Gastrocnemius medialis (tissue), 4 donors: Measurements from ENCODE around the gene TESK2. TPM values are rescaled to one million over a fixed set of nuclear protein-coding genes. Genes with fewer than 3 reads are reported as not detected.

Experiments
- ATAC-seq, 2 donors: fragments of 150-250 bp; one replicate each; pipeline ENCODE4 v1.9.1; 2016
- DNase-seq, 2 donors: peaks; one replicate each; pipeline ENCODE4 v3.0.0-alpha.2; 2019
- H3K27ac ChIP-seq, 4 donors: fragments of 200-600 bp; sonication (generic); 1 replicate in 1 of 4; 2 replicates in 3 of 4; pipeline ENCODE4 v1.5.1; 2016 to 2018; ENCODE audit warnings: mild to moderate bottlenecking in 2 of 4, moderate library complexity in 1 of 4
- H3K27me3 ChIP-seq, 3 donors: fragments of 200-600 bp; sonication (generic) in 2 of 3; 1 replicate in 1 of 3; 2 replicates in 2 of 3; pipeline versions ENCODE4 v1.5.1 to v1.6.0; 2016 to 2019; ENCODE audit warnings: mild to moderate bottlenecking in 1 of 3, moderate library complexity in 1 of 3
- H3K36me3 ChIP-seq, 2 donors: fragments of 200-600 bp; sonication (generic) in 1 of 2; one replicate each; pipeline ENCODE4 v1.5.1; 2017 to 2018
- H3K4me1 ChIP-seq, 2 donors: fragments of 200-600 bp; sonication (generic) in 1 of 2; one replicate each; pipeline ENCODE4 v1.5.1; 2016 to 2017; ENCODE audit warnings: mild to moderate bottlenecking in 2 of 2
- H3K4me3 ChIP-seq, 4 donors: fragments of 200-600 bp; sonication (generic) in 3 of 4; 1 replicate in 1 of 4; 2 replicates in 3 of 4; pipeline ENCODE4 v1.5.1; 2016 to 2019; ENCODE audit warnings: mild to moderate bottlenecking in 2 of 4
- H3K9me3 ChIP-seq, 3 donors: fragments of 200-600 bp; sonication (generic) in 2 of 3; 1 replicate in 1 of 3; 2 replicates in 2 of 3; pipeline ENCODE4 v1.5.1; 2016 to 2019
- POLR2A ChIP-seq, 2 donors: fragments of 450-650 bp; IDR thresholded peaks; one replicate each; pipeline ENCODE4 v1.6.1; 2017; ENCODE audit warnings: antibody characterized with exemption in 2 of 2, mild to moderate bottlenecking in 2 of 2, moderate library complexity in 2 of 2
- in situ Hi-C, 4 donors: fragments of 200-750 bp; cut with MboI; loops; one replicate each; pipeline versions ENCODE4 v1.15.0 to v1.8.0; 2017; ENCODE audit warnings: low sequenced_read_pairs in 4 of 4
- intact Hi-C: fragments of 100-400 bp; cut with DNase I; formaldehyde crosslinking; loops from one replicate; pipeline ENCODE4 v1.15.1; 2023; ENCODE audit warnings: low total_unique reads
- total RNA-seq, 4 donors: library from RNA; depleted of rRNA; stranded (reverse); fragments of >200 nt; gene quantifications; one replicate each; pipeline versions ENCODE4 v1.1.0 to v1.2.3, GENCODE V29; 2016
- TF ChIP-seq, protein P1 (sequence below), 5 experiments: fragments of 450-650 bp in 3 of 5; fragments of 200-600 bp in 2 of 5; sonication (generic) in 2 of 5; IDR thresholded peaks in 4 of 5; conservative IDR thresholded peaks in 1 of 5; 1 replicate in 4 of 5; 2 replicates in 1 of 5; pipeline ENCODE4 v1.5.1; 2016 to 2019; ENCODE audit warnings: antibody characterized with exemption in 5 of 5, mild to moderate bottlenecking in 3 of 5, moderate library complexity in 3 of 5

Gene TESK2
- total RNA-seq, 4 donors from 2014 or later = 3.4 to 5.8 (median 4.5) TPM

DNA sequence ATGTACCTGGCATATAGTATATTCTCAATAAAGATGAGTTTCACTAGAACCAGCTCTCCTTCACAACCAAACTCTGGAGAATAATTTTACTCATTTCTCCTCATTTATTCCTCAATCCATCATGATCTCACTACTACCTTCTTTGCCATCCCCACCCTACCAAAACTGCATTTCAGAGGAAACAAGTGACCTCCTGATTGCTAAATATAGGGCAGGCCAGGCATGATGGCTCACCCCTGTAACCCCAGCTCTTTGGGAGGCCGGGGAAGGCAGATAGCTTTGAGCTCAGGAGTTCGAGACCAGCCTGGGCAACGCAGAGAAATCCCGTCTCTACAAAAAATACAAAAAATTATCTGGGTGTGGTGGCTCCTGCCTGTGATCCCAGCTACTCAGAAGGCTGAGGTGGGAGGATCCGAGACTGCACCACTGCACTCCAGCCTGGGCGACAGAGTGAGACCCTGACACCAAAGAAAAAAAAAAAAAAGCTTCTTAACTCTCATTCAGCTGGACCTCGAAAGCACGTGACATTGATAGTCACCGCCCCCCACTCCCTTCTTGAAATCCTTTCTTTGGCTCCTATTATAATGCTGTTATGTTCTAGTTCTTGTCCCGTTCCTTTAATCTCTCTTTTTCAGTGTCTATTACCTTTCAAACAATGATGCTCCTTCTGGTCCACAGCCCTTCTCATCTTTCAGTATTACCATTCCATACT, 2.1 kb downstream of the TESK2 start:
- H3K4me1 ChIP-seq = peaks cover 14 to 19% of the 10 kb centered on the region in 2 donors
- DNase-seq = no peak
- no peaks in the 10 kb centered on the region for H3K36me3 ChIP-seq
- TF ChIP-seq, protein P1, sequence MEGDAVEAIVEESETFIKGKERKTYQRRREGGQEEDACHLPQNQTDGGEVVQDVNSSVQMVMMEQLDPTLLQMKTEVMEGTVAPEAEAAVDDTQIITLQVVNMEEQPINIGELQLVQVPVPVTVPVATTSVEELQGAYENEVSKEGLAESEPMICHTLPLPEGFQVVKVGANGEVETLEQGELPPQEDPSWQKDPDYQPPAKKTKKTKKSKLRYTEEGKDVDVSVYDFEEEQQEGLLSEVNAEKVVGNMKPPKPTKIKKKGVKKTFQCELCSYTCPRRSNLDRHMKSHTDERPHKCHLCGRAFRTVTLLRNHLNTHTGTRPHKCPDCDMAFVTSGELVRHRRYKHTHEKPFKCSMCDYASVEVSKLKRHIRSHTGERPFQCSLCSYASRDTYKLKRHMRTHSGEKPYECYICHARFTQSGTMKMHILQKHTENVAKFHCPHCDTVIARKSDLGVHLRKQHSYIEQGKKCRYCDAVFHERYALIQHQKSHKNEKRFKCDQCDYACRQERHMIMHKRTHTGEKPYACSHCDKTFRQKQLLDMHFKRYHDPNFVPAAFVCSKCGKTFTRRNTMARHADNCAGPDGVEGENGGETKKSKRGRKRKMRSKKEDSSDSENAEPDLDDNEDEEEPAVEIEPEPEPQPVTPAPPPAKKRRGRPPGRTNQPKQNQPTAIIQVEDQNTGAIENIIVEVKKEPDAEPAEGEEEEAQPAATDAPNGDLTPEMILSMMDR (IDR thresholded peaks at IDR 0.05 in 4 of 5, conservative IDR thresholded peaks at IDR 0.05 in 1 of 5) = no peak
- TF ChIP-seq POLR2A (IDR thresholded peaks at IDR 0.05) = no peak
- intact Hi-C loops (no loop called here), in situ Hi-C loops (loop anchor here in 1 of 4 donors (25.0 kb wide), 1 partner anchor 477 kb away; the partner anchor contains the start of genes HECTD3 and UROD)
- H3K4me3 ChIP-seq = no peak overlapping the region
- H3K27ac ChIP-seq = no peak overlapping the region
- H3K9me3 ChIP-seq = no peaks in the 10 kb centered on the region
- no peak for ATAC-seq
- H3K27me3 ChIP-seq = no peaks in the 10 kb centered on the region

DNA sequence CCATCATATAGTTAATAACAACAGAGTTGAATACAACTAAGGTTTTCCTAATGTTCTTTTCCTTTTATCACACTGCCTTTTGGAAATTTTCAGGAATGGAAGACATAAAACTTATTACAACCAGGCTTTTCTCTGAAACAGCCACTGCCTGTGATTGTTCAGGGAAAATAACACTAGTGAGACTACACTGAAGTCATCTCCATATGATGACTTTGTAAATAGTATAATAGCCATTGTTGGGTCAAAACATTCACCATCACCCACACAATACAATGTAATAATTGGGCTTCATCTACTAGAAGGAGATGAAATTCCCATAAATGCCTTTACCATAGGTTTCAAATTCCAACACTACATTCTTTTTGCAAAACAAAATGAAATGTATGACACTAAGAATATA, 5.0 kb downstream of the TESK2 start:
- DNase-seq (no peak), ATAC-seq (no peak)
- H3K4me1 ChIP-seq = peaks cover 10 to 14% of the 10 kb centered on the region in 2 donors
- H3K27me3 ChIP-seq = no peaks in the 10 kb centered on the region
- intact Hi-C loops = no loop called here
- no peaks in the 10 kb centered on the region for H3K36me3 ChIP-seq
- TF ChIP-seq POLR2A (IDR thresholded peaks at IDR 0.05) = no peak
- TF ChIP-seq, protein P1 (IDR thresholded peaks at IDR 0.05 in 4 of 5, conservative IDR thresholded peaks at IDR 0.05 in 1 of 5) = no peak
- H3K27ac ChIP-seq = no peak overlapping the region
- H3K9me3 ChIP-seq = no peaks in the 10 kb centered on the region
- no peak overlapping the region for H3K4me3 ChIP-seq
- in situ Hi-C loops = loop anchor here in 1 of 4 donors (25.0 kb wide), 1 partner anchor 474 kb away; the partner anchor contains the start of genes HECTD3 and UROD

DNA sequence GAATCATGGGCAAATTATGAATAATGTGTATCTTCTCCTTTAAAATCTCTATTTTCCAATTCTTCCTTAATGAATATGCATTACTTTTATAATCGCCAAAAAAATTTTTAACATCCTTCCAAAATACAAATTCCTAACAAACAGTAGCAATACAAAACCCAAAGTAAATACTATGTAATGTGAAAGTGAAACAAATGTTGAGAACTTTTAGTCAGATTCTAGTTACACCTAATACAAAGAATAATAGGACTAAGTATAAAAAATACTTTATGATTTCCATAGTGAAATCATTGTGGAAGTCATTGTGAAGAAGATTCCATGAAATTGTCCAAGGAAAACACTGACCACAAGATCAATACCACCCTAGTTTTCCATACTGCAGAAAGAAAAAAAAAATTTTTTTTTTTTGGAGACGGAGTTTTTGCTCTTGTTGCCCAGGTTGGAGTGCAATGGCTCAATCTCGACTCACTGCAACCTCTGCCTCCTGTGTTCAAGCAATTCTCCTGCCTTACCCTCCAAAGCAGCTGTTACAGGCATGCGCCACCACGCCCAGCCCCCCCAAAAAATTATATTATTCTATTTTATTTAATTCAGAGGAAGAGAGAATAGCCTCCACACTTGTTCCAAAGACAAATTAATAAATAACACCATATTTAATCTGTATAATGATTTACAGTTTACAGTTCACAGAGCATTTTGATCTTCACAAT, 11.8 kb downstream of the TESK2 start:
- Histone ChIP-seq H3K27me3 (no peaks in the 10 kb centered on the region), H3K36me3 (no peaks in the 10 kb centered on the region), H3K27ac (no peak overlapping the region), H3K4me3 (no peak overlapping the region), H3K4me1 (no peaks in the 10 kb centered on the region), H3K9me3 (no peaks in the 10 kb centered on the region)
- ATAC-seq (no peak), DNase-seq (no peak)
- in situ Hi-C loops = loop anchor here in 1 of 4 donors (25.0 kb wide), 1 partner anchor 467 kb away; the partner anchor contains the start of genes HECTD3 and UROD
- TF ChIP-seq, protein P1 (IDR thresholded peaks at IDR 0.05 in 4 of 5, conservative IDR thresholded peaks at IDR 0.05 in 1 of 5) = no peak
- no peak for TF ChIP-seq POLR2A (IDR thresholded peaks at IDR 0.05)
- intact Hi-C loops = no loop called here

DNA sequence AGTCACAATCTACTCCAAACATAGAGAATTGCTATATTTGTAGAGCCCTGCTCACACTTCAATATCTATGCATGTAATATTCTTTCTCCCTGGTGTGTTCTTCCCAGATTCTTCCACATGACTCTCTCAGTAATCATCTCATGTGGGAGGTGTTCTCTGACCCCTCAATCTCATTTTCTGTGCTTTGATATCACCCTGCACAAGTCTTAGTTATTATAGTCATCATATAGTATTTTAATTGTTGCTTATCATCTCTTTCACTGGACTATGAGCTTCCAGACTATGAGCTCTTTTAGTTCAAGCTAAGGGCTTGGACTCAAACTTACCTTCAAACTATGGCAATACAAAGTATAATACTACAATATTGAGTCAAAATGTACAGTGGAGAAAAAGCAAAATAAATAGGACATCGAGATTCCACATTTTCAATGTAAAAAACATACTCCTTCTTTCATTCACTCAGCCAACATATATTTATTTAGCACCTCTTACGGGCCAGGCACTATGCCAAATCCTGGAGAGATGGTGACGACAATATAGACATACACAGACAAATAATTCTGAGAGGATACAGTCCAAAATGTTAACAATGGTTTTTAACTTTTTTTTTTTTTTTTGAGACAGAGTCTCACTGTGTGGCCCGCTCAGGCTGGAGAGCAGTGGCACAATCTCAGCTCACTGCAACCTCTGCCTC, 12.7 kb downstream of the TESK2 start:
- H3K4me1 ChIP-seq = no peaks in the 10 kb centered on the region
- no peak overlapping the region for H3K4me3 ChIP-seq
- no peak for DNase-seq
- no peak for ATAC-seq
- no peak for TF ChIP-seq POLR2A (IDR thresholded peaks at IDR 0.05)
- TF ChIP-seq, protein P1 (IDR thresholded peaks at IDR 0.05 in 4 of 5, conservative IDR thresholded peaks at IDR 0.05 in 1 of 5) = no peak
- no peaks in the 10 kb centered on the region for H3K9me3 ChIP-seq
- H3K27me3 ChIP-seq = no peaks in the 10 kb centered on the region
- in situ Hi-C loops (loop anchor here in 1 of 4 donors (25.0 kb wide), 1 partner anchor 466 kb away; the partner anchor contains the start of genes HECTD3 and UROD), intact Hi-C loops (no loop called here)
- no peaks in the 10 kb centered on the region for H3K36me3 ChIP-seq
- no peak overlapping the region for H3K27ac ChIP-seq
